ENCODE measurements around the gene FBN3.

FBN3 gene

DNA sequence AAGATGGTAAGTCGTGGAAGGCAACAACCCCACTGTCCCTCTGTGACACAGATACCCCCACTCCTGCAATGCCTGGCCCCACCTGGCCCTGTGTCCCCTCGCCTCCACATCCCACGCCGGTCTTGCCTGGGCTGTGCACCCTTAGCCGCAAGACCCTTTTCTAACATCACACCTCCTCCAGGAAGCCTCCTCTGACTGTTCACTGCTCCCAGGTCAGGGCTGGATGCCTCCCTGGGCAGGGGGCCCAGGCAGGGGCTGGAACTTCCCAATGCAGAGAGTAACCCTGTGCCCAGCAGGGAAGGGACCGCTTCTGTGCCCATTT, 1.3 kb downstream of the FBN3 start:
- DNase-seq, result no peak

DNA sequence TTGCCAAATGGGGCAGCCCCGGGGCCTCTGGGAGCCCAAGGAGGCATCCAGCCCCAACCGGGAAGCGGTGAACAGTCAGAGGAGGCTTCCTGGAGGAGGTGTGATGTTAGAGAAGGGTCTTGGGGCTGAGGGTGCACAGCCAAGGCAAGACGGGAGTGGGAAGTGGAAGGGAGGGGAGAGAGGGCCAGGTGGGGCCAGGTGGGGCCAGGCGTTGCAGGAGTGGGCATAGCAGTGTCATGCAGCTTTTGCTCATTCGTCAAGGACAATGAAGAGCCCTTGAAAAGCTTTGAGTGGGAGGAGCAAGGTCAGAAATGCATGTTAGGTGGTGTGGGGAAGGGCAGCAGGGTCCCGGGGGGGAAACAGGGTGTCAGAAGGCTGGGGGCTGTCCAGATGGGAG, 1.8 kb downstream of the FBN3 start:
- DNase-seq, result no peak

DNA sequence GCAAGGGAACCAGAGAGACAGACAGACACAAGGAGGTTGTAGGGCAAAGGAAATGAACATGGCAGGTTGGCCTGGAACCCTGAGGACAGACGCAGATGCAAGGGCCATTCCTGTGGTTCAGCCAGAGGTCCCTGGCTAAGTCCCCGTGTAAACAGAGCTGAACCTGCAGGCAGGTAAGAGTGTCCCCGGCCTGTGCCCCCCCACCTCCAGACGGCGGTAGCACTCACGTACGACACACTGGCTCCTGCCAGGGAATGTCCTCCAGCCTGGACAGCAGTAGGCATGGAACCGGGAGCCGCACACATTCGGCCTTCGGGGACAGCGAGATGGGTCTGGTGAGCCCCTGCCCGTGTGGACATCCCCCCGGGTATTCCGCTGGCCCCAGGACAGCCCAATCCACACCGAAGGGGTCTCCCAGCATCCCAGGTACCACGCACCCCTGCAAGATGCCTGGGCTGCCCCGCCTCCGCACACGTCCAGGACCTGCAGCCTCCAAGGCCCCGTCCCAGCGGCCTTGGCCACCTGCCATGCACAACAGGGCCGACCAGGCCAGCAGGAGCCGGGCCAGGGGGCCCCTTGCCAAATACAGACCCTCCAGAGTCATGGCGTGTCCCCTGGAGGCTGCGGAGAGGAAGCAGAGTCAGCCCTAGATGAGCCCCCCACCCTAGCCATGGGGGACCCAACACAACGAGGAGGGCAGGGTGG, 2.4 kb downstream of the FBN3 start:
- no peak for DNase-seq

DNA sequence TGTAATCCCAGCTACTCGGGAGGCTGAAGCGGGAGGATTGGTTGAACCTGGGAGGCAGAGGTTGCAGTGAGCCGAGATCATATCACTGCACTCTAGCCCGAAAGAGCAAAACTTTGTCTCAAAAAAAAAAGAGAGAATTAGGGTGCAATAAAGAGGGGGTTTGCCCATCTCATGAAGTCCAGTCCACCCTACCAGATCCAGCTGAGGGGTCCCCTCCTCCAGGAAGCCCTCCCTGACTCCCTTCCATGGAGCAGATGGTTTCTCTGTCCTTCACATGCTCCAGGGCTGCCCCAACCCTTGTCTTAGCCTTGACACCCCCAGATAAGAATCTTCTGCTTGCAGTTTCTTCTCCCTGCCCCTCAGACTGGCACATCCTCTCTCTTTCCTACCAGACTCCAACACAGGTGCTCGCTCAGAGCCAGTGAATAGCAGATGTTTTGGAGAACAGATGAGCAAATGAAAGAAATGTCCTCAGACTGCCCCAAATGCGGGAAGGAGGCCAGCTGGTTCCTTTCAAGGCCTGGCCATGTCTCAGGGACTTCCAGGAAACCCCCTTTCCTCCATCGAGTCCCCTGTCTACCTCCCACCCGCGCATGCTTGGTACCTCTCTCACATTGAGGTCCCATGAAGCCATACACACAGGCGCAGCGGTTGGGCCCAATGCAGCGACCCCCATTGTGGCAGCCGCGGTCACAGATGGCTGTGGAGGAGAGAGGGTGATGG, 5.0 kb downstream of the FBN3 start:
- no peak for DNase-seq

DNA sequence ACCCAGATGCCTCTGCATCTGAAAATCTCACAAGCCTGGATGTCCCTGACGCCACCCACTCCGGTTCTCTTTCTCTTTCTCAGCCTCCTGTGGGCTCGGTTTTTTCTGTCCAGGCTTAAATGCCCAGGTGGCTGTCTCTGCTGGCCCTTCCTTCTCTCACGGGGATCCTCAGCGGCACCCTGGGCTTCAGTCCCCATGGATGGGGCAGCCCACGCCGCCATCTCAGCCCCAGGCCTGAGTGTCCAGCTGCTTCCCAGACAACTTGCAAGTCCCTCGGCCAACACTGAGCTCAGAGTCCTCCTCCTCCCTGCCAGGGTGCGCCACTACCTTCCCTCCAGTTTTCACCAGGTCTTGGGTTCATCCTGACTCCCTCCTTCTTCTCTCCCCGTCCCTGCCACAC, 6.4 kb downstream of the FBN3 start:
- no peak for DNase-seq

DNA sequence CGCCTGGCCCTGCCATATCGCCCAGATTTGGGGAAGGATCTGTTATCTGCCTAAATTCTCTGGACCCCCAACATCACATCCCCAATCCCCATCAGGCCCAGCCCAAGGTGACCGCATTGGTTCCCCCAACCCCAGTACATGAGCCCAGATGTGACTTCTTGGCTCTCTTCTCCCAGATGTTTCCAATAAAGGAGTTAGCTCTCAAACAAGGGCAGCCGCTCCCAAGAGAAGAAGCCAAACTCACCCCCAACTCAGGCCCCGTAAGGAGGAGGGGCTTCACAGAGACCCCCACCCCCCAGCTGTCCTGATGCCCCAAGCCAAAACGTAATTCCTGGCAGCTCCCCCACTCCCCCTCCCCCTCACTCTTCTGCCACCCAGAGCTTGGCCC, 6.9 kb downstream of the FBN3 start:
- DNase-seq, result no peak

DNA sequence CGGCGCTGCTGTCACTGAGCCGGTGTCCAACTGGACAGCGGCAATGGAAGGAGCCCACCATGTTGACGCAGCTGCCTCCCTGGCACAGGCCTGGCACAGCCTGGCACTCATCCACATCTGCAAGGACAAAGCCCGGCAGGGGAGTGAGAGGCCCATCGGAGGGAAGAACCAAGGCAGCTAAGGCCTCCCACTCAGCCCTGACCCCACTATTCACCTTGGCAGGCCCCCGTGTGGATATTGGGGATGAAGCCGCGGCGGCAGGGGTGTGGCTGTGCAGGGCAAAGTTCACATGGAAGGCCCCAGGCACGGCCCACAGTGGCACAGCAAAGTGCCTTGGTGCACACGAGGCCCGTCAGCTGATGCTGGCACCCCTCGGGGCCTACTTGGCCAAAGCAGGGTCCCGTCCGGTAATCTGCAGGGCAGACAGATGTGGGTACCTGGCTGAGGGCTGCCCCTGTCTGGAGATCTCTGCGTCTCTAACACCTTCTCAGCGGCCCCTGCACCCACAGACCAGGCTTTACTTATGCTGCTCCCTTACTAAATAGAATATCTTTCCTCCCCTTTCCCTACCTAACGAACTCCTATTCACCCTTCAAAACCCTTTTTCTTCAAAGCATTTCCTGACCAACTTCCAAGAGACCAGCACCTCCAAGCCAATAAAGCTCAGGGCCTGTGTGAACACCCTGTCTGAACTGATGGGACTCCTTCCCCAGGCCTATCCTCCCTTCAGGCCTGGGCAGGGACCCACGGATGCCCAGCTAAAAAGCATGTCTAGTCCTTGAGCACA, 7.5 kb downstream of the FBN3 start:
- no peak for DNase-seq

DNA sequence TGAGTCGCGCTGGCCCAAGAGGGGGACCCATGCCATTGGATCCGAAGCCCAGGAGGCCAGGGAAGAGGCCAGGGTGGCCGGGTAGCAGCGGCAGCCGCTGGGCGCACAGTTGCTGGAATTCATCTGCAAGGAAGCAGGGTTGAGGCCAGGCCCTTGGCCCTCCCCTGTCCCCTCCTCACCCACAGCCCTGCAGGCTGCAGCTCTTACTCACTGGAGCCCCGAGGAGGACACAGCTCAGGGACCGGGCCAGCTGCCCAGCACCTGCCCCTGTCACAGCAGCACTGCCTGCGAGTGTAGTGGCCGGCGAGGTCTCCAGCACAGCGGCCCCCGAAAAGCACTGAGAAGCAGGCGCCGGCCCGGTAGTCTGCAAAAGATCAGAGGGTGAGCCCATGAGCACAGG, 11.2 kb downstream of the FBN3 start:
- no peak for DNase-seq

DNA sequence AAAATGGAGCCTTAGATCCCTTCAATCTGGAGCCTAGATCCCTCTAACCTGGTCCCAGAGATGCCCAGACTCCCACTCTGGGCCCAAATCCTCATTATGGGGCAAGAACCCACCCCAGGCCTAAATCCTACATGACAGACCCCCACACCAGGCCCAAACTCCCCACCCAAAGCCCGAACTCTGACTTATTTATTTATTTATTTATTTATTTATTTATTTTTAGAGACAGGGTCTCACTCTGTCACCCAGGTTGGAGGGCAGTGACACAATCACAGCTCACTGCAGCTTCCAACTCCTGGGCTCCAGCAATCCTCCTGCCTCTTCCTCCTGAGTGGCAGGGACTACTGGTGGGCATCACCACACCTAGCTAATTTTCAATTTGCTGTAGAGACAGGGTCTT, 12.0 kb downstream of the FBN3 start:
- DNase-seq, result no peak

DNA sequence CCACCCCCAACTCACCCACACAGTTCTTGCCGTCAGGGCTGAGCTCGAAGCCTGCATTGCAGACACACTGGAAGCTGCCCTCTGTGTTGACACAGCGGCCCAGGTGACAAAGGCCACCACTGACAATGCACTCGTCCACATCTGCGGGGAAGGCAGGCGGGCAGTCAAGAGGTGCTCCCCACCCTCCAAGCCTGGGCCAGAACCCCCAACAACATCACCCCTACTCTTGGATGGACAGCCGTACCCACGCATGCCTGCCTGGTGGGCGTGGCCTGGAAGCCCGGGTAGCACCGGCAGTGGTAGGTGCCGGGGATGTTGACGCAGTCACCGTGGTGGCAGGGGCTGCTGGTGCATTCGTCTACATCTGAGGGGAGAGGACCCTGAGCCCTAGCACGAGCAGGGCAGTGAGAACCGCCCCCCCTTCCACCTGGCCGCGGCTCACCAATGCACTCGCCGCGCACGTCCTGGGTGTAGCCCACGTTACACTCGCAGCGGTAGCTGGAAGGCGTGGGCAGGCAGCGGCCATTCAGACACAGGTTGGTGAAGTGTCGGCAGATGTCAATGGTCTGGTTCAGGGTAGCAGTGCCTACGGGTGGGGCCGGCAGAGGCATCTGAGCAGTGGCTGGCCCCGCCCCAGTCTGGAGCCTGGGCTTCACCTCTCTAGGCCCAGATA, 13.3 kb downstream of the FBN3 start:
- no peak for DNase-seq

DNA sequence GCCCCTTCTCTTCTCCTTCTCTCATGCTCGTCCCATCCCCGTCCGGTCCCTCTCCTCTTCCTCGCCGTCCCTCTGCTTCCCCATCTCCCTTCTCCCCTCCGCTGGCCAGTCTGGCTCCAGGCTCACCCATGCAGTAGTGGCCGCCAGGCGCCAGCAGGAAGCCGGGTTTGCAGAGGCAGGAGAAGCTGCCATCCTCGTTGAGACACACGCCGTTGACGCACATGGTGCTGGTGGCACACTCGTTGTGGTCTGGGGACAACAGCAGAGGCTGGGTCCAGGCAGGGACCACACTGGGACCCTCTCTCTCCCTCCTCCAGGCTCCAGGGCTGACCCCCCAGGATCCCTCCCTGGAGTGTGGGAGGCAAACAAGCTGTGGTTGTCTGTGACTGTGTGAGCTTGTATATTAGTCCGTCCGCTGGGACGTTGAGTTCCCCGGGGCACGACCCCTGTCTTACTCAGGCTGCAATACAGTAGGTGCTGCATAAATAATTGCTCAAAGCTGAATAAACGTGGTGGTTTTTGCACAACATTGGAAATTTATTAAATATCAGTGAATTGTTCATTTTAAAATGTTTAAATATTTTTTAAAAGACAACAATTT, 16.4 kb downstream of the FBN3 start:
- no peak for DNase-seq

DNA sequence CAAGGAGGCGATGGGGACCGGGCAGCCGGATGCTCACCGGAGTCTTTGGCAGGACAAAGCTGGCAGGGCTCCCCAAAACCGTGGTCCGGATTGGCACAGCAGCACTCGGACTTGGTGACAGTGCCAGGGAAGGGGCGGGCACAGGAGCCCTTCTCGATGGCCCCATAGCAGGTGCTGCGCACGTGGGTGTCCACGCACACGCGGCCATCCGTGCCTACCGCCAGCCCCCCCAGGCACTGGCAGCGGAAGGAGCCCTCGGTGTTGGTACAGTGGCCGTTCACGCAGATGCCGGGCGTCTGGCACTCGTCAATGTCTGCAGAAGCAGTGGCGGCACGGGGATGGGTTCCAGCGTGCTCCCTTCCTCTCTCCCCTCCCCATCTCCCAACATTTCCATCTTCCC, 17.9 kb downstream of the FBN3 start:
- no peak for DNase-seq

DNA sequence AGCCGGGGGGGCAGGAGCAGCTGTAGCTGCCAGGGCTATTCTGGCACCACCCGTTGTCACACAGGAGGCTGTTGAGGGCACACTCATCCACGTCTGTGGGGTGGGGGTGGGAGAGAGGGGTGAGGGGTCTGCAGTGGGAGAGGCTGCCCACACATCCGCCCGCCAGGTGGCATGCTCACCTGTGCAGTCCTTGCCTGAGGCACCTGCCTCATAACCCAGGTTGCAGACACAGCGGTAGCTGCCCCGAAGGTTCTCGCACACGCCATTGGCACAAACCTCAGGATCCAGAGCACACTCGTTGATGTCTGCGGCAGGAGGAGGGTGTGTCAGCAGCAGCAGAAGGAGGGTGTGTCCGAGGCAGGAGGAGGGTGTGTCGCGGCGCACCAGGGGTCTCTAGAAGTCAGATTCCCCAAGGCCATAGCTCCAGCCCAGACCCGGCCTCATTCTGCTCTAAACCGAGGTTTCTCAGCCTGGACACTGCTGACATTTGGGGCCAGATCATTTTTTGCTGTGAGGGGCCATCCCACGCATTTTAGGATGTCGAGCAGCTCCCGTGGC, 20.3 kb downstream of the FBN3 start:
- DNase-seq, result no peak

DNA sequence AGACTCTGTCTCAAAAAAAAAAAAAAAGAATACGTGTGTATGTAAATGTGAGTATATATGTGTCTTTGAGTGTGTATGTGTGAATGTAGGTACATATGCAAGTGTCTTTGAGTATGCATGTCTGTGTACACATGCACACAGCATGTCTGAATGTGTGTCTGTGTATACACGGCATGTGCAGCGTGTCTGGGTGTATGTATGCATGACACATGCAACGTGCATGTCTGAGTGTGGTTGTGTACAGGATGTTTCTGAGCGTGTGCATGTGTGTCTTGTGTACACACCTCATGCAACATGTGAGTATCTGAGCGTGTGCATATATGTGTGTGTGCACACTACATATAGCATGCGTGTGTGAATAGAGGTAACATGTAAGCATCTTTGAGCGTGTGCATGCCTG, 20.8 kb downstream of the FBN3 start:
- no peak for DNase-seq

DNA sequence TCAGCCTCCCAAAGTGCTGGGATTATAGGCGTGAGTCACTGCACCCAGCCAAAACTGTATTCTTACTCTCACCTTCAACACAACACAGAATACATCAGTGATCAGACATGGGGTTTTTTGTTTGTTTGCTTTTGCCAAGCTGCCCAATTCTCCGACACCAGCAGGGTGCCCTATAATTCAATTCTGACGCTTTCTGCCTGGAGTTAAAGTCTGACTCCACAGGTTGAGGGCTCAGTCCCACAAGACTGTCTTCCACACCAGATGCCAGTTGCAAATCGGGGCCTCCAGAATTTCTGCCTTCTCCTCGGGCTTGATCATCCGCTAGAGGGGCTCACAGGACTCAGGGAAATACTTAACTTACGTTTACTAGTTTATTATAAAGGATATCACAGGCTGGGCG, 22.1 kb downstream of the FBN3 start:
- no peak for DNase-seq

DNA sequence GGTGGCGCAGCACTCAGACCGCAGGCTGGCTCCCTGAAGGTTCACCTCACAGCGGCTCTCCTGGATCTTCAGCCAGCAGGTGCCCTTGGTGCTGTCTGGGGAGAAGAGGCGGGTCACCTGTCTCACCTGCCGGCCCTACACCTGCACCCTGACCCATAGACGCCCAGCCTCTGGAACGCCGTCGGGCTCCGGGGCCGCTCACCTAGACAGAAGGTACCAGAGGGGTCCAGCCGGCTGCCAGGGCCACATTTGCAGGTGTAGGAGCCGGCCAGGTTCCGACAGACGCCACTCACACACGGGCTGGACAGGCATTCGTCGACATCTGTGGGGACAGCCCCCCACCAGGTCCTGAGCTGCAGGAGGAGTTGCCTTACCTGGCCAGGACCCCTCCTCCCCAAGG, 22.9 kb downstream of the FBN3 start:
- DNase-seq, result no peak

DNA sequence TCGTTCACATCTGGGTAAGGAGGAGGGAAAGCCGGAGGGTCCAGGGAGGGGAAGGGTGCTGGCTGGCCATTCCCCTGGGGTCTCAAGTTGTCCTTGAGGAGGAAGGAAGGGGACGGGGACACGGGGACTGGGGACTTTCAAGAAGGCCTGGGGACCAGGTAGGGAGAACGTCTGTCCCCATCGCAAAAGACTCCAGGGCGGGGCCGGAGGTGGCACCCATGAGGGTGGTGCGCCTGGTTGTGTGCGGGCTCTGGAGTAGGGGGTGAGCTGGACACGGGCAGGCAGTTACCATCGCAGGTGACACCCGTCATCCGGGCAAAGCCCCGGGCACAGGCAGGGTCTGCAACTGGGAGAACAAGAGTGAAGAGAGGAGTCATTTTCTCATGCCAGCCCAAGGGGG, 23.4 kb downstream of the FBN3 start:
- DNase-seq, result no peak

DNA sequence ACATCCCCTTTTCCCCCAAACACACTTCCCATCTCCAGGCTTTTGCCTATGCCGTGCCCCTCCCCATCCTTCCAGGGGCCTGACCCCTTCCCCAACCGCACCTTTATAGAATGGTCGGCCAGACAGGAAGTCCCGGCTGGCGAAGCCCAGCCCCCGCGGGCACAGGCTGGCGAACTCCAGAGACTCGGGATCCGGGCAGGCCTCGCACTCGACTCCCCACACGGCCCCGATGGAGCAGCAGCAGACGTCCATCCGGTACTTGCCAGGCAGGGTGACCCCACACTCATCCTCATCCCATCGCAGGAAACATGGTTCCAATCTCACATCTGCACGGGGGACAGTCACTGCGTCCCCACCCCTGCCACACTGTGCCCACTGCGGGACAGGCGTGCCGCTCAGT, 25.7 kb downstream of the FBN3 start:
- no peak for DNase-seq

DNA sequence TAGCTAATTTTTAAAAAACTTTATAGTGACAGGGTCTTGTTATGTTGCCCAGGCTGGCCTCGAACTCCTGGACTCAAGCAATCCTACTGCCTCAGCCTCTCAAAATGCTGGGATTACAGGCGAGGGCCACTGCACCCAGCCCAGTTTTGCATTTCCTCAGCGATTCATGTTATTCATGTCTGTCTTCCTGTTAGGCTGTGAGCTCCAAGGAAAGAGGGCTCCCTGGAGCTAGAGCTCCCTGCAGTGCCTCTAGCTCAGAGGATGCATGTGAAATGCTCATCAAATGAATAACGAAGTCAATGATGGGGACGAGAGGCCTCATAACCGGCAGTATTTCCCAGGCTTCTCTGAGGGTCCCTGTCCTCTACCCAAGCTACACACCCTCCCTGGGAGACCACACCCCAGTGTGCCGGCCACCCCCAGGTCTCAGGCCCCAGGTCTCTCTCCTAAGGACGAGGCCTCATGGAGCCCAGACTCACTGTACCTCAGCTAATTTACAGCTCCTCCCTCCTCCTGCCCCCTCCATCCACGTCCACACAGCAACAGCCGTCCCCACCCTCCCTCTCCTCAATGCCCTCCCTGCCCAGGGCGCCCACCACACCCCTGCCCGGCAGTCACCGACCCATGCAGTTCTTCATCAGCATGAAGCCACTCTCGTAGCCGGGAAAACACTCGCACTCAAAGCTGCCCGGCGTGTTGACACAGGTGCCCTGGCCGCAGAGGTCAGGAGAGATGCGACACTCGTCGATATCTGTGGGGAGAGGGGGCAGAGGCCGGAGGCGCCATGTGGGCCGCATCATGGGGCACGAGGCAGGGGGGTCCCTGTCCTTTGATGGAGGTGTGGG, 28.5 kb downstream of the FBN3 start:
- no peak for DNase-seq

DNA sequence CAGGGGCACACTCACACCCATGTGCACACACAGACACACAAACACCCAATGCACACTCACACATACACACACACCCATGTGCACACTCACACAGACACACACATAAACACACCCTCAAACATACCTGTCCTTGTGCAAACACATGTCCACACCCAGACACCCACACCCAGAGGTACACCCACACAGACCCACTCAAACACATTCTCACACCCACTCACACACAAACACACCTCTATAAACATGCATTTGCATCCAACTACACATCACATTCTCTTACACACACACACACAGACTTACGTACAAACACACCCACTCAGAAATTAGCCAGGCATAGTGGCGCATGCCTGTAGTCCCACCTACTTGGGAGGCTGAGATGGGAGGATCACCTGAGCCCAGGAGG, 31.4 kb downstream of the FBN3 start:
- no peak for DNase-seq

DNA sequence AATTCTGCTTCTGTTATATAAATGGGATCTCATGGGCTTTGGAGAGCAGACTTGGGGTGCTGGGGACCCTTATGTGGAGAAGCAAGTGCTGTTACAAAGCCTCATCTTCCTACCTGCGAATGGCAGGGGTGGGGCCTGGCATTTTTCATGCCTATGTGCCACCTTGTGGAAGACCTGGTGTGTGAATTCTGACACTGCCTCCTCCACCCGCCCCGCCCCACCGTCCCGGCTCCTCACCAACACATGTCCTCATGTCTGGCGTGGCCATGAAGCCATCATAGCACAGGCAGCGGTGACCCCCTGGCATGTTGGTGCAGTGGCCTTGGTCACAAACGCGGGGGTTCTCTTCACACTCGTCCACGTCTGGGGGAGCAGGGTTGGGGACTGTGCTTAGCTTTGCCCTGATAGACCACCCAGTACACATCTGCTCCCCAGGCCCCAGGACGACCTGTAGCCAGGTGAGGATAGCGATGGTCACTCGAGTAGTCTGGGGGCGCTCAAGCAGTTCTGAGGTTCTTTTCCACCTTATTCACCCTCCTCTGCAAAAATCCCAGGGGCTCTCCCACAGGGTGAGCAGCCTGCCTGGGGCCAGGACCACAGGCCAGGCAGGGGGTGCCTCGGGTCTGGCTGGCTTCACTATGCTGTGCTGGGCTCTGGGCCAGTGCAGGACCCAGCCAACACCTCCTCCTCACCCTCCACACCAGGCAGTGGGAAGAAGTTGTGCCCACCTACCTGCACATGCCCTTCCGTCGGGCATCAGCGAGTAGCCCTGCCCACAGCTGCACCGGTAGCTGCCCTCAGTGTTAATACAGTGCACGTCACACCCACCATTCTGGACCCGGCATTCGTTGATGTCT, 32.7 kb downstream of the FBN3 start:
- DNase-seq, result no peak
